NCI-H460 (cell line): ENCODE data around the gene C1orf141. TPM values are rescaled to one million over a fixed set of nuclear protein-coding genes. Genes with fewer than 3 reads are reported as not detected.
"Not testable (repeated sequence)": the region's sequence is repeated elsewhere in the genome, so short reads cannot be mapped to it uniquely, and the experiment has no call there.

Experiments
- DNase-seq: peaks from one replicate; pipeline ENCODE4 v3.0.0-alpha.2; 2016; ENCODE audit warnings: low read depth; ENCODE audit errors: extremely low read depth
- total RNA-seq: library from RNA; depleted of rRNA; stranded (reverse); fragments of >200 nt; shearing (Covaris generic); gene quantifications from 2 replicates; pipeline ENCODE4 v1.2.3, GENCODE V29; 2014

Gene C1orf141
- total RNA-seq, 1 experiment from 2014 or later: not detected

- DNase-seq: no peak
Observed at GRCh38 chr1:67094191-67094590, 40.6 kb downstream of the C1orf141 start.

- DNase-seq: no peak
Observed at GRCh38 chr1:67089685-67090208, 45.0 kb downstream of the C1orf141 start.

DNA sequence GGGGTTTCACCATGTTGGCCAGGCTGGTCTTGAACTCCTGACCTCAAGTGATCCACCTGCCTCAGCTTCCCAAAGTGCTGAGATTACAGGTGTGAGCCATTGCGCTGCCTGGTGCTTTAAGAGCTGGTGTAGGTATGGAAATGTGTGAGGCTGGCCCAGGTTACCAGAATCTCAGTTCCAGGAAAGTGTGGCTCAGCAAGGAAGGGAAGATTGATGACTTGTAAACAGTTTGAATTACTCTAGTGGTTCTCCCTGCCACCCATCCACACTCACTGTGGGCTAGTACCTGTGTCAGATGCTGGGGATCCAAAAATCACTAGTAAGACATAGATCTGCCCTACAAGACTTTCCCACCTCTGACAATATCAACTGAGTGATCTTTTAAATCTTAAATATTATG, 46.3 kb downstream of the C1orf141 start:
- no peak for DNase-seq

DNA sequence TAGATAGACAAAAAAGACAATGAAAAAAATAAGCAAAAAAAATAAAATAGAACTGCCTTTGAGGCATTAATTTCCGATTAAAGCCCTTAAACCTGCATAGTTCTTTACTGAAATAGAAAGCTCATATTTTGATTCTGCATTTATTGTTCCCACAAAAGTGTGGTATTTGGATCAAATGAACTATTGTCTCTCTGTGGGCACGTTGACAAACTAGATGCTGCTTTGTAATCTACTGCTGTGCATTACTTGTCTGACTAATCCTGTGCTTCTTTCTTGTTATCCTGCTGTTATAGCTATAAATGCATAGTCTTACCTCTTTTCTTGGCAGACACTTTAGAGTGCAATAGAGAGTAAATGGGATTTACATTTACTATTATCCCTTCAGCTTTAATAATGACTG, 49.4 kb downstream of the C1orf141 start:
- no peak for DNase-seq

GRCh38 chr1:67084765-67085318, 49.9 kb downstream of the C1orf141 start:
- no peak for DNase-seq

- DNase-seq: no peak
Observed at GRCh38 chr1:67078291-67078690, 56.5 kb downstream of the C1orf141 start.

DNA sequence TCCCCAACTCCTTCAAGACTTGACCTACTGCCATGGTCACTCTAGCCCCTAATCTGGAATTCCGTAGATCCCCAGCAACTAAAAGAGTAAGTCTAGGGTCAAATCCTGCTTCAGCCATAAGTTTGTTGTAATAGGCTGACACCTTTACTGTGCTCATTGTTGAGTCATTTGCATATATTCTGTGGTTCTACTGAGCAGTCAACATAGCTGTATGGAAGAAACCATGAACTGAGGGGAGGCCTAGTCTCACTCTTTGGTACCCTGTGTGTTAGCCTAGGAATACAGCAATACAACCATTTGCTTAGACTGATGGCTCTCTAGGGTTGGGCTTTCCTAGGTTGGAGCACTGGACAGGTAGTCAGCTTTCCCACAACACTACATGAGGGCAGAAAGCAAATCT, 57.2 kb downstream of the C1orf141 start:
- DNase-seq: no peak

DNA sequence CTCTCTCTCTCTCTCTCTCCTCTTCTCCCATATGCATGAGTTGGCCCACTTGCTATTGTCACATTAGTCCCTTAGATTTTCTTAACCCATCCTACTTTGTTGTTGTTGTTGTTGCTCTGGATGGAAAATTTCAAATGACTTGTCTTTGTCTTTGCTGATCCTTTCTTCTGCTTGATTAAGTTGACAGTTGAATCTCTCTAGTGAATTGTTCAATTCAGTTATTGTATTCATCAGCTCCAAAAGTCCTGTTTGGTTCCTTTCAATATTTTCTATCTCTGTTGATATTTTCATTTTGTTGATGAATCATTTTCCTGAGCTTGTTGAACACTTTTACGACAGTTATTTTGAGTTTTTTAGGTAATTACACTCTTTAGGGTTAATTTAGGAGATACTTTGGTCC, 62.0 kb downstream of the C1orf141 start:
- no peak for DNase-seq

- DNase-seq: not testable (repeated sequence)
Observed at GRCh38 chr1:67067655-67068054, 67.1 kb downstream of the C1orf141 start.

DNA sequence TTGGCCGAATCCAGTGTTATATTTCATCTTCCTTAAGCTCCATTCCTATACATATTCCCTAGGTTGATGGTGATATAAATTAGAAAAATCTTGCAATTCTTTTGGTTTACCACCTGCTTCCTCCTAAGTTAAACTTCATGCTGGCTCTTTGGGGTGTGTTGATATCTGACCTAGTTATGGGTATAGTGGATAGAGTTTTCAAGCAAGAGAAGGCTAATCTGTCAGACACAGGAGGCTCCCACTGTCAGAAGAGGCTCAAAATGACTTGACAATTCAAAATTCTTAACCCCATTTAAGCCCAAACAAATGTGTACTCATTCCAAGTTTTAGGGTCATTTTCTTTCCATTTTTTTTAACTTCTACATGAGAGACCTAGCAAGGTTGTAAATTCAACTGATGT, 72.4 kb downstream of the C1orf141 start:
- no peak for DNase-seq

DNA sequence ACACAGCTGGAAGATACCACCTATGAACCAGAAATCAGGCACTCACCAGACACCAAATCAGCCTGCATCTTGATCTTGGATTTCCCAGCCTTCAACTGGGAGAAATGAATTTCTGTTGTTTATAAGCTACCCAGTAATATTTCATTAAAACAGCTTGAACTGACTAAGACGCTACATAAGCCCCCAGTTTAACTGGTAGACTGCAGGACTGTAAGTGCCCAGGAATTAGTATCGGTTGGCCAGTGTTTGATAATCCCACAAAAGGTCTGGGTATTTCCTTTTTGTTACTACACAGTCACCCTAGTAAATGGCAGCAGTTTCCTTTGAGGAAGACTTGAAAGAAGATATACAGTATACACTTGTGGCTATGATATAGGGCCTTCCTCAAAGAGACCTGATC, 73.5 kb downstream of the C1orf141 start:
- DNase-seq: no peak

DNA sequence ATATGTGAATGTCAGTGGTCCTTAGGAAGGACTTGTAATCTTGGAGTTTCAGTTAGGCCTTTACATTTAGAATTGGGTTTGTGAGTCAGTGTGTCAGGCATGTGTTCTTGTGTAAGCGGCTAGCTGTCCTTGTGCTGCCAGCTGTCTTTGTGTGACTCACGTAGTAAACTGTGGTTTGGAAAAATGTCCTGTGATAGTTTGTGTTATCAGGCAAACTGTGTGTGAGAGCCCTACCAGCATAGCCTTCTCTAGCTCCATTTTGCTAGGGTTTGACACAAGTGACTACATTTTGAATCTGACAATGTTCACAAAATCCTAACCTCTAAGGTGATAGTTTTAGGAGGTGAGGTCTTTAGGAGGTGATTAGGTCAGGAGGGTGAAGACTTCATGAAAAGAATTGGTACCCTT, 74.0 kb downstream of the C1orf141 start:
- DNase-seq: no peak

GRCh38 chr1:67059346-67059745, 75.4 kb downstream of the C1orf141 start:
- DNase-seq: no peak

- no peak for DNase-seq
Observed at GRCh38 chr1:67058761-67059160, 76.0 kb downstream of the C1orf141 start.

GRCh38 chr1:67058242-67058641, 76.5 kb downstream of the C1orf141 start:
- DNase-seq: no peak

- no peak for DNase-seq
Observed at GRCh38 chr1:67053785-67054772, 80.7 kb downstream of the C1orf141 start, which contains the start of gene SLC35D1. SLC35D1 (minus strand) TSS chr1:67054148; CDS start chr1:67054013, 135 bp downstream.

DNA sequence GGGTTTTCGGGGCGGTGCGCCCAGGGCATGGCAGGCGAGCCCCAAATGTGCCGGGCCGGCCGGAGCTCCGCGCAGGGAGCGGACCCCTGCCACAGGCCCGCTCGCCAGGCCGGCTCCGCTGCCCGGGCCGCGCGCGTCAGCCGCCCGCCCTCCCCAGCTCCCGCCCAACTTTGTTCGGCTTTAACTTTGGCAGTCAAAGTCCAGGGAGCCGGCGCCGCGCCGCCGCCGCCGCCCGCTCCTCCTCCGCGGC, 81.3 kb downstream of the C1orf141 start:
- DNase-seq: no peak

DNA sequence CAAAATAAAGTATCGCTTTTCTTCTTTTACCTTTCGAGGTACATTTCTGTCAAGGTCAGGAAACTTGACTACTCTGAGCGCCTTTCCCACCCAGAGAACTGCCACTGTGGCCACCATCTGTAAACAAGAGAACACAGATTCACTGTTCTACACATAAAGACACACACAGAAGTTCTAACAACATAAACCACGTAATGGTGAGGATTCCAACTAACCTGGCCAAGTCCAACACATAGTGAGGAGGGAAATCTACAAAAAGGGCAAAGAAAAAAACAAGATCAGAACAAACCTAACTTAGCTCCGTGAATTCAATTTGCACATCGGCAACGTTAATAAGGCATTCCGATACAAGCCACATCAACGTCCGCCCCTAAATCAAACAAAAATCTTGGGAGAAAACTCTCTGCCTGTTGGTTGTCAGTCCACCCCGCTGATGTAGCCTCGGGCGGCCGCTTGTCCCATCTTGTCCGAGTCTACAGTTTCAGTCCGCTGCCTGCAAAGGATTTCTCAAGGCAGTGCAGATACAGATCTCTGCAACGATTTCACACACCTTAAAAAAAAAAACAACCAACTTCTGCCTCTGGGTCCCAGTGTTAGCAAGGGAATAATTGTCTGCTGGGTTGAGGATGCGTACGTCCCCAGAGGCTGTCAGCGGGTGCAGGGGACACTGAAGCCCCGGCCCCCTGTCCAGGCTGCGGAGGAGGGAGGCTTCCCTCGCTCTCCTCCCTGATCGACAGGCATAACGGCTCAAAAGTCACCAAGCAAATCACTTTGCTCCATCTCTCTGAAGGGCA, 81.8 kb downstream of the C1orf141 start:
- DNase-seq: no peak

DNA sequence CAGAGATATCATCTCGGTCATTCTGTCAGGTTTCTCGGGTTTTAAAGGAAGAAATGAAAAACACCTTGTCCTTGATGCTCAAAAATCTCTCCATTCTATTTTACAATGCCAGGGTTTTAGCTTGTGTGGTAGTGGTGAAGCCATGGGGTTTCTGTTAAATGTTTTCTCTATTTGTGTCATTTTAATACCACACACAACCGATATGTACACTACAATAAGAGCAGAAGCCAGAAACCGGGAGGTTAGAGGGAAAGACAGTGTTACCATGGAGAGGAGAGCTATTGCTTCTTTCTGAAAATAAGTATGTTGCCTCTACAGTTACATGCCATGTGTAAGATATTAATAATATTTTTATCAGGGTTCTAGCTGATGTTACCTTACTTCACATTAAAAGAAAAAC, 83.6 kb downstream of the C1orf141 start:
- no peak for DNase-seq

- DNase-seq: no peak
Observed at GRCh38 chr1:67044631-67045270, 90.0 kb downstream of the C1orf141 start.

GRCh38 chr1:67043366-67043765, 91.4 kb downstream of the C1orf141 start:
- no peak for DNase-seq
